HG03558 (cell line): ENCODE measurements around the gene PSMB2.
"Not testable (repeated sequence)": the region's sequence is repeated elsewhere in the genome, so short reads cannot be mapped to it uniquely, and the experiment has no call there.

ENCODE experiments used
- ATAC-seq: cut with Tn5 transposase; IDR thresholded peaks from one replicate; pipeline ENCODE4 v1.9.1; 2021; ENCODE audit warnings: moderate number of reproducible peaks; ENCODE audit not compliant: unreplicated experiment; ENCODE audit errors: extremely low read depth

Gene PSMB2

GRCh38 chr1:35597870-35598269 lies 43.5 kb downstream of the PSMB2 start:
- no peak for ATAC-seq

DNA sequence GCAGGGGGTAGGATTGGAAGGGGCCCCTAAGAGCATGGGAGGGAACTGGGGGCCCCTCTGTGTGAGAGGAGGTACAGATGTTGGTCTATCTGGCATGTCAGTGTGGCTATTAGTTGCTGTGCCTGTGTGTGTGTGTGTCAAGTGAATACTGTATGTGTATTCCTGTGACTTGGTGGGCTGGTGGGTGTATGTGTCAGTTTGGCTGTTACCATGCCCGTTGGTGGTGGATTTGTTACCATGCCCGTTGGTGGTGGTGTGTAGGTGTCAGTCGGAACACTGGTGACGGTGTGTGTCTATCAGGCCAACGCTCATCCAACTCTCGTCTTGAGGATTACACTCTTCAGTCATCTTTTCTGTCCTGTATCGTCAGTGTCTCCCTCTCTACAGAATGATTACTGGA lies 45.6 kb downstream of the PSMB2 start:
- ATAC-seq = no peak

- no peak for ATAC-seq
Observed at GRCh38 chr1:35594005-35594760, 47.1 kb downstream of the PSMB2 start.

GRCh38 chr1:35592991-35593769 lies 48.1 kb downstream of the PSMB2 start:
- no peak for ATAC-seq

DNA sequence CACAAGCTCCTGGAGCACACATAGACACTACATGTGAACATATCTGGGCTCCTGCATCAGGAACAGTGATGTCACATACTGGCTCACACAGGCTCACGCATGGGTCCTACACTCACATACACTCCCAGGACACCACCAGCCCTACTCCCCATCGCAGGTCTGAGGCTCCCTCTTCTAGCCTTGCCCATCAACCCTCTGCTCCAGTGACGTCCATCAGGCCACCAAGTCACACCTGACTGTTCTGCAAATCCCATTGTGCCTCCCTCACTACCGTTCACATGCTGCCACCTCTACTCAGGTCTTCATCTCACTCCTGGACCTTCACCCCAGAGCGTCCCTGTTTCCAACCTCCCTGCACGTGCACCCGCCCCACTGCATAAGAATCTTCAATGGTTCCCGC lies 50.1 kb downstream of the PSMB2 start:
- ATAC-seq = no peak

DNA sequence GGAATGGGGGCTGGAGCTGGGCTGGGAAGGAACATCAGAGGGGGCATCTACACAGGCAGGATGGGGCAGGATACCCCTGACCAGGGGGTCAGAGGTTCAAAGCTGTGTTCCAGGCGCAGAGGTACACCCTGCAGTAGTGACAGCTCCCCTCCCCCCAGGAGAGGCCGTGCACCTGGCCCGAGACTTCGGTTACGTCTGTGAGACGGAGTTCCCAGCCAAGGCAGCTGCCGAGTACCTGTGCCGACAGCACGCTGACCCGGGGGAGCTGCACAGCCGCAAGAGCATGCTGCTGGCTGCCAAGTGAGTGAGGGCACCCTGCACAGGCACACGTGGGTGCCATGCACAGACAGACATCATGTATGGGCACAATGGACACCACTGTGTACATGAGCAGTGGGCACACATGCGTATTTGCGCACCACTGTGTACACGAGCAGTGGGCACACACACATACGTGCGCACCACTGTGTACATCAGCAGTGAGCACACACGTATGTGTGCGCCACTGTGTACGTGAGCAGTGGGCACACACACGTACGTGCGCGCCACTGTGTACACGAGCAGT lies 50.8 kb downstream of the PSMB2 start:
- ATAC-seq = no peak

GRCh38 chr1:35589516-35590427 lies 51.6 kb downstream of the PSMB2 start:
- no peak for ATAC-seq

DNA sequence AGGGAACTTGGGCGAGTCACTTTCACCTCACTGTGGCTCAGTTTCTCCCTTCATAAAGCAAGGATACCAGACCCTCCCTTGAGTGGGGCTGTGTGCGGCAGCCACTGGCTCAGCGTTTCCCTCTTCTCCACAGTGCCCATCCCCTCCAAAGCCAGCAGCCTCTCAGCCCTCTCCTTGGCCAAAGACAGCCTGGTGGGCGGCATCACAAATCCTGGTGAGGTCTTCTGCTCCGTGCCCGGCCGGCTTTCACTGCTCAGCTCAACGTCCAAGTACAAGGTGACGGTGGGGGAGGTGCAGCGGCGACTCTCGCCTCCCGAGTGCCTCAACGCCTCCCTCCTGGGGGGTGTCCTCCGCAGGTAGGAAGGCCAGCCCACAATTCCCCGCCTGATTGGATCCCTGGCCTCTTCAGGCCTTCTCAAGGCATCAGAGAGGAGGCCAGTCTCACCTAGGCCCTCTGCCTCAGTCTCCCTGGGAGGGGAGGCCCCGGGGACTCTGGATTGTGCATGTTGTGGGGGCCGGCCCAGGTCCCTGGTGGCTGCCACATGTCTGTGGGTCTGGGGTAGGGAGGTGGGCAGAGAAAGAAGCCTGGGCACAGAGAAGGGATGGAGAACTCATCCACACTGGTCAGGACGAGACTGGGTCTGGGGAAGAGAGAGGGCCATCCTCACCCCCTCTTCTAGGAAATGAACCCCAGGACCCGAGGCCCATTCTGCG lies 53.0 kb downstream of the PSMB2 start:
- no peak for ATAC-seq

GRCh38 chr1:35587736-35588135 lies 53.6 kb downstream of the PSMB2 start:
- ATAC-seq = no peak

DNA sequence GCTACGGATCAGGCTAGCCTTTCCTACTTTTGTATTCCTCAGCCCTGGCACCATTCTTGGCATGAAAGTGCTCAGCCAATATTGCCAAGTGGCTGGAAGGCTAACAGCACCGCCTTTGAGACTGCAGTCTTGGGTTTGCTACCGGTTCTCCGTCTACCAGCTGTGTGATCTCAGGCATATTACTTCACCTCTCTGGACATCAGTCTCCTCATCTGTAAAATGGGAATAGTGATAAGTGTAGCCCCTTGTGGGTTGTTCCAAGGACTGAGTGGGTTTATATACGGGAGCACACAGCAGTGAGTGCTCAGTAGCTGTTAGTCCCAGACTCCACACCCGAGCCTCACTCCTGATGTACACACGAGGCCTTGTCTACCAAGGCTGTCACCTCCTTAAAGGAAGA lies 54.5 kb downstream of the PSMB2 start:
- ATAC-seq = no peak

DNA sequence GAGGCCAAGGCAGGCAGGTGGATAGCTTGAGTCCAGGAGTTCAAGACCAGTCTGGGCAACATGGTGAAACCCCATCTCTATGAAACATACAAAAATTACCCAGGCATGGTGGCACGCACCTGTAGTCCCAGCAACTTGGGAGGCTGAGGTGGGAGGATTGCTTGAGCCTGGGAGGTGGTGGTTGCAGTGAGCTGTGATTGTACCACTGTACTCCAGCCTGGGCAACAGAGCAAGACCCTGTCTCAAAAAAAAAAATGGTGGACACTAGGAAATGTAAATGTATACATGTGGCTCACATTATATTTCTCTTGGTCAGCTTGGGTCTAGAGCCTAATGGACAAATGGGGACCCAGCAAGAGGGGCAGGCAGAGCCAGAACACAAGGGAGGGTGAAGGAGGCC lies 55.5 kb downstream of the PSMB2 start:
- ATAC-seq = not testable (repeated sequence)

GRCh38 chr1:35585281-35585680 lies 56.0 kb downstream of the PSMB2 start:
- no peak for ATAC-seq

DNA sequence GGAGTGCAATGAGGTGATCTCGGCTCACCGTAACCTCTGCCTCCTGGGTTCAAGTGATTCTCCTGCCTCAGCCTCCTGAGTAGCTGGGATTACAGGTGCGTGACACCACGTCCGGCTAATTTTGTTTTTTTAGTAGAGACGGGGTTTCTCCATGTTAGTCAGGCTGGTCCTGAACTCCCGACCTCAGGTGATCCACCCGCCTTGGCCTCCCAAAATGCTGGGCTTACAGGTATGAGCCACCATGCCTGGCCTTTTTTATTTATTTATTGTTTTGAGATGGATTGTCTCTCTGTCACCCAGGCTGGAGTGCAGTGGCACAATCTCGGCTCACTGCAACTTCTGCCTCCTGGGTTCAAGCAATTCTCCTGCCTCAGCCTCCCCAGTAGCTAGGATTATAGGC lies 59.7 kb downstream of the PSMB2 start:
- ATAC-seq = not testable (repeated sequence)

- no peak for ATAC-seq
Observed at GRCh38 chr1:35580949-35581388, 60.4 kb downstream of the PSMB2 start.

GRCh38 chr1:35577071-35577998 lies 64.0 kb downstream of the PSMB2 start:
- no peak for ATAC-seq

- not testable (repeated sequence) for ATAC-seq
Observed at GRCh38 chr1:35576766-35577070, 64.6 kb downstream of the PSMB2 start.

GRCh38 chr1:35576061-35576765 lies 65.1 kb downstream of the PSMB2 start:
- ATAC-seq = no peak

DNA sequence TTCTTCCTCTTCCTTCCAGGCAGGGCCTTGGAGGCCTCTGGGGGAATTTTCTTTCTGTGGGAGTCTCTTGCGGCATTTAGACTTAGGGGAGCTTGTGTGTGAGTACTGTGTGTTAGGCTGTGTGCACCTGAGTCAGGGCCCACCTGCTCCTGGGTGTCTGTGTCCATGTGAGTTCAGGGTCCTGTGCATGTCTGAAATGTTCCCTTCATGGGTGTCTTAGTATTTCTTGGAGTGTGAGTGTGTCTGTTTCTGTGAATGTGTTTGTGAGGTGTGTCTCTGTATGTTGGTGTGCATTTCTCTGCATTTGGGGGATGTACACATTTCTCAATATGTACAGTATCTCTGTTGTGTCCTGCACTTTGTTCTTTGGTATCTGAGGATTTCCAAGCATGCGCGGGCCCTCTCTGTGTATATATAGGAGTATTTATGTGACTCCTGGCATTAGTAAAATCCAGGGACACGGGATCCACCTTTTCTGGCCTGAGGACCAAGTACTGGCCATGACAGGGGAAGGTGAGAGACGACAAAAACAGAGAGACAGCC lies 65.8 kb downstream of the PSMB2 start:
- no peak for ATAC-seq
